Measurements from ENCODE around the gene CNOT3.
A peak's percentile ranks its signal among the peaks of the same experiment; 100 is the strongest.

Gene CNOT3

DNA sequence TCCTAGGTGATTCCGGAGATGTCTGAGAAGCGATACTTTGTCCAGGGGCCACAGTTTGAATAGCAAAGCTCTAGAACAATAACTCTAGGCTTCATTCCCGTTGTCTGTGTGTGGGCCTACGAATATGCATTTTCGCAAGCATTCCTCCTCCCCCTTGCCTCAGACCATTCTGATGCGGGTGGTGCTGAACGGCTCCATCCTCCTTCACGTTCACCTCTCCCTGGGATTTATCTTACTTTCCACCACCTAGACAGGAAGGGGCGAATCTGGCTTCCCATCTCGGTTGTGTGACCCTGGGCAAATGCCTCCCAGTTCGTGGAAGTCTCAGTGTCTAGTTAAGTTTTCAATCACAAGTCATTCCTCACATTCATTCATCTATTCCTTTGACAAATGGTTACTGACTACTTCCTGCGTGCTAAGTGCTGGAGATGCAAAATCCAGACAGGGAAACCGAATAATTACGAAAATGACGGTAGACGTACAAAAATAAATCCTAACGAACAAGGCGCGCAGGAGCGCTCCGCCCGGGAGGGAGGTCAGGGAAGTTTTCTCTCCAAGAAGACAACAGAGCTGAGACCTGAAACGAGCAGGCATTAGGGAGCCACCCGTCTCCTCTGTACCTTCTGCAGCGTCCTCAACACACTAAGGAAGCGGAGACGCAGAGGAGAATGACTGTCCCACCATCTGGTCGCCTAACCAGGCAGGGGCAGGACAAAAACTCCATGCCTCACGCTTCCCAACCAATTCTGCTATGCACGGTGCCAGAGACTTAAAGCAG, 1.3 kb upstream of the CNOT3 start:
- Histone ChIP-seq H3K36me3 (ENCODE audit: low read depth) (peaks cover 24% of the 10 kb centered on the region), H3K27me3 (ENCODE audit: insufficient read depth, poor library complexity, severe bottlenecking) (no peaks in the 10 kb centered on the region), H3K4me1 (ENCODE audit: insufficient read depth, poor library complexity, severe bottlenecking) (peaks cover 3% of the 10 kb centered on the region), H3K27ac (ENCODE audit: poor library complexity, severe bottlenecking) (peak overlapping the region; percentile 38), H3K4me3 (ENCODE audit: severe bottlenecking) (peak overlapping the region; percentile 40), H3K9me3 (ENCODE audit: severe bottlenecking) (no peaks in the 10 kb centered on the region)
- TF ChIP-seq CTCF (IDR thresholded peaks at IDR 0.05; ENCODE audit: poor library complexity, severe bottlenecking) = no peak
- DNase-seq (ENCODE audit: low spot score) = no peak
- no peak; the same call in 2 of the 3 replicates for ATAC-seq (ENCODE audit: low read depth)

DNA sequence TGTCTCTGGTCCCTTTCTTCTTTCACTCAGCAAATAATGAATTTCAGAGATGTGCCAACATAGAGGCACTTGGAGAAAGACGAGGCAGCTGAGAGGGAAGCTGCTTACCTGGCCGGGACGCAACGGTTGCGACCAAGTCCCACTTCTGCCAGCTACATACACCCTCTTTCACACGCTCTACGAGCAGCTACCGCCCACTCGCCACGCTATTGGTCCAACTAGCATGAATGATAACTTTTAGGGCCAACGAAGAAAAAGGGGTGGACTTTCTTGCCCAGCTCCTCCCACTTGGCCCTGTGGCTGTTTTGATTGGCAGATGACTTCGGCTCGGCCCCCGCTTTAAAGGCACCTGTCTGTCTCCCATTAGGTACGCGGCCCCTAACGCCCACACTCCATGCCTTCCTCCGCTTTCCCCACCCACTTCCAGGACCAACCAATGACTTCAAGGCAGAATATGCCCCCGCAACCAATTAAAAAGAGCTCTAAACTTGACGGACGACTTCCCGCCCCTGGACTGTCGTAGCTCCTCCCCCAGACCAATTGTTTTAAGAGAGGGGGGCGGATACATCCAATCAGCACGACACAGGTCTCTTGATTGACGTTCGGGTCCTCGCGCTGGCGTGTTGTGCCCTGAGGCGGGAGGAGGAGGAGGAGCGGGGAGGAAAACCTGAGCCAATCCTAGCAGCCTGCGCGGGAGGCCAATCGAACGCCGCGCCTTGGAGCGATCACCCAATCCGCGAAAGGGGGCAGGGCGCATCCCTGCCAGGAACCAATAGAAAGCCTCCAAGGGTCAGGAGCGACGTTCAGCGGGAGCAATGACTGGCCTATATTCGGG, 481 bp upstream of the CNOT3 start:
- peak overlapping the region; percentile 78 for H3K4me3 ChIP-seq (ENCODE audit: severe bottlenecking)
- peak; percentile 100 for DNase-seq (ENCODE audit: low spot score)
- ATAC-seq (ENCODE audit: low read depth) = peak; percentile 84
- peaks cover 3% of the 10 kb centered on the region for H3K4me1 ChIP-seq (ENCODE audit: insufficient read depth, poor library complexity, severe bottlenecking)
- no peaks in the 10 kb centered on the region for H3K9me3 ChIP-seq (ENCODE audit: severe bottlenecking)
- peak overlapping the region; percentile 75 for H3K27ac ChIP-seq (ENCODE audit: poor library complexity, severe bottlenecking)
- no peaks in the 10 kb centered on the region for H3K27me3 ChIP-seq (ENCODE audit: insufficient read depth, poor library complexity, severe bottlenecking)
- TF ChIP-seq CTCF (IDR thresholded peaks at IDR 0.05; ENCODE audit: poor library complexity, severe bottlenecking) = no peak
- H3K36me3 ChIP-seq (ENCODE audit: low read depth) = peaks cover 32% of the 10 kb centered on the region

GRCh38 chr19:54138489-54139256, 1.1 kb downstream of the CNOT3 start:
- no peaks in the 10 kb centered on the region for H3K9me3 ChIP-seq (ENCODE audit: severe bottlenecking)
- no peaks in the 10 kb centered on the region for H3K27me3 ChIP-seq (ENCODE audit: insufficient read depth, poor library complexity, severe bottlenecking)
- ATAC-seq (ENCODE audit: low read depth) (no peak), DNase-seq (ENCODE audit: low spot score) (no peak)
- peak overlapping the region; percentile 75 for H3K27ac ChIP-seq (ENCODE audit: poor library complexity, severe bottlenecking)
- peaks cover 48% of the 10 kb centered on the region for H3K36me3 ChIP-seq (ENCODE audit: low read depth)
- peaks cover 3% of the 10 kb centered on the region for H3K4me1 ChIP-seq (ENCODE audit: insufficient read depth, poor library complexity, severe bottlenecking)
- TF ChIP-seq CTCF (IDR thresholded peaks at IDR 0.05; ENCODE audit: poor library complexity, severe bottlenecking) = no peak
- peak overlapping the region; percentile 78 for H3K4me3 ChIP-seq (ENCODE audit: severe bottlenecking)

GRCh38 chr19:54141356-54141755, 3.8 kb downstream of the CNOT3 start:
- ATAC-seq (ENCODE audit: low read depth) = no peak
- DNase-seq (ENCODE audit: low spot score) = no peak
- peaks cover 74% of the 10 kb centered on the region for H3K36me3 ChIP-seq (ENCODE audit: low read depth)
- no peaks in the 10 kb centered on the region for H3K9me3 ChIP-seq (ENCODE audit: severe bottlenecking)
- no peaks in the 10 kb centered on the region for H3K27me3 ChIP-seq (ENCODE audit: insufficient read depth, poor library complexity, severe bottlenecking)
- H3K4me1 ChIP-seq (ENCODE audit: insufficient read depth, poor library complexity, severe bottlenecking) = peaks cover 3% of the 10 kb centered on the region
- TF ChIP-seq CTCF (IDR thresholded peaks at IDR 0.05; ENCODE audit: poor library complexity, severe bottlenecking) = no peak
- no peak overlapping the region for H3K27ac ChIP-seq (ENCODE audit: poor library complexity, severe bottlenecking)
- no peak overlapping the region for H3K4me3 ChIP-seq (ENCODE audit: severe bottlenecking)
